Nephron (organoid): Measurements from ENCODE around the gene PPM1F.
A peak's percentile ranks its signal among the peaks of the same experiment; 100 is the strongest.

Source experiments
- H3K27ac Mint-ChIP-seq, 3 experiments: 2 replicates each; pipeline ENCODE4 v1.8.0; 2020; ENCODE audit warnings: mixed read lengths in 3 of 3, mild to moderate bottlenecking in 2 of 3, moderate library complexity in 1 of 3
- H3K27me3 Mint-ChIP-seq: 2 replicates; pipeline ENCODE4 v1.8.0; 2021; ENCODE audit warnings: low read depth, mild to moderate bottlenecking, moderate library complexity, mixed read lengths
- H3K36me3 Mint-ChIP-seq: 2 replicates; pipeline ENCODE4 v1.8.0; 2020; ENCODE audit warnings: low read depth, mixed read lengths
- H3K4me1 Mint-ChIP-seq: 2 replicates; pipeline ENCODE4 v1.8.0; 2020; ENCODE audit warnings: mixed read lengths
- H3K4me3 Mint-ChIP-seq, 3 experiments: 2 replicates each; pipeline ENCODE4 v1.8.0; 2020; ENCODE audit warnings: mild to moderate bottlenecking in 3 of 3, mixed read lengths in 3 of 3, moderate library complexity in 2 of 3
- H3K9me3 Mint-ChIP-seq: 2 replicates; pipeline ENCODE4 v1.8.0; 2020; ENCODE audit warnings: mixed read lengths
- TF ChIP-seq, protein P1 (sequence below), 3 experiments: fragments of 200-600 bp; sonication (generic); IDR thresholded peaks; one replicate each; pipeline ENCODE4 v1.5.0; 2021; ENCODE audit warnings: antibody characterized with exemption in 3 of 3; ENCODE audit not compliant: unreplicated experiment in 3 of 3

PPM1F gene

DNA sequence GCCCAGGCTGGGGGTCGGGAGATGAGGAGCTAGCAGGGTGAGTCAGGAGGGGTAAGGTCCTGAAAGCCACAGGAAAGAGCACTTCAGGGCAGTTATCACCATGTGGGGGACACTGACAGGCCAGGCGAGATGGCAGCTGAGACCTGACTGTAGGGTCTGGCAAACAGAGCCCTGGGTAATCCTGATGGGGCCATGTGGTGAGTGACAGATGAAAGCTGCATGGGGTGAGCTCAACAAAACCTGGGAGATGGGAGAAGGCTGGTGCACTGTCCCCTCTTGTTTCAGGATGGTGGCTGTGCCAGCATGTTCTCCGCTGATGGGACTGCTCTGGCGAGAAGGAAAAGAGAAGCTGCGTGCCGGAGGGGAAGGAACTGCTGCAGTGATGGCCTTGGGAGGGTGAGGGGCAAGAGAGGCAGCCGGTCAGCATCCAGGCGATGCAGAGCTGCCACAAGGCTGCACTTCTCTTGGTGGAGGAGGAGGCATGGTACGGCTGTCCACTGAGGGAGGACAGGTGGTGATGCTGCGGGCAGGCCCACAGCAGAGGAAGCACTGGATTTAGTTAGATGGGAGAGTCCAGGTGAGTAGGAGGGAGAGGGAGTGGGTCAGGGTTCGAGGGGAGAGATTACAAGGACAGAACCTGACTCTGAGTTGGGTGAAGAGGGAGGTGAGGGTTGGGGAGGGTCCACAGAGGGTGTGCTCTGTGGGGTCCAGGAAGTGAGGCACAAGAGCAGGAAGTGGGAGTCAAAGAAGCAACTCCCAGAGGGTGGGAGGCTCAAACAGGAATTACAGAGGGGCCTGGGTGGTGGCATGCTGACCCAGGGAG lies 26.1 kb upstream of the PPM1F start:
- peaks cover 17% of the 10 kb centered on the region for H3K36me3 Mint-ChIP-seq
- TF ChIP-seq, protein P1, sequence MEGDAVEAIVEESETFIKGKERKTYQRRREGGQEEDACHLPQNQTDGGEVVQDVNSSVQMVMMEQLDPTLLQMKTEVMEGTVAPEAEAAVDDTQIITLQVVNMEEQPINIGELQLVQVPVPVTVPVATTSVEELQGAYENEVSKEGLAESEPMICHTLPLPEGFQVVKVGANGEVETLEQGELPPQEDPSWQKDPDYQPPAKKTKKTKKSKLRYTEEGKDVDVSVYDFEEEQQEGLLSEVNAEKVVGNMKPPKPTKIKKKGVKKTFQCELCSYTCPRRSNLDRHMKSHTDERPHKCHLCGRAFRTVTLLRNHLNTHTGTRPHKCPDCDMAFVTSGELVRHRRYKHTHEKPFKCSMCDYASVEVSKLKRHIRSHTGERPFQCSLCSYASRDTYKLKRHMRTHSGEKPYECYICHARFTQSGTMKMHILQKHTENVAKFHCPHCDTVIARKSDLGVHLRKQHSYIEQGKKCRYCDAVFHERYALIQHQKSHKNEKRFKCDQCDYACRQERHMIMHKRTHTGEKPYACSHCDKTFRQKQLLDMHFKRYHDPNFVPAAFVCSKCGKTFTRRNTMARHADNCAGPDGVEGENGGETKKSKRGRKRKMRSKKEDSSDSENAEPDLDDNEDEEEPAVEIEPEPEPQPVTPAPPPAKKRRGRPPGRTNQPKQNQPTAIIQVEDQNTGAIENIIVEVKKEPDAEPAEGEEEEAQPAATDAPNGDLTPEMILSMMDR (IDR thresholded peaks at IDR 0.05; ENCODE audit: unreplicated experiment in 3 of 3), result no peak

DNA sequence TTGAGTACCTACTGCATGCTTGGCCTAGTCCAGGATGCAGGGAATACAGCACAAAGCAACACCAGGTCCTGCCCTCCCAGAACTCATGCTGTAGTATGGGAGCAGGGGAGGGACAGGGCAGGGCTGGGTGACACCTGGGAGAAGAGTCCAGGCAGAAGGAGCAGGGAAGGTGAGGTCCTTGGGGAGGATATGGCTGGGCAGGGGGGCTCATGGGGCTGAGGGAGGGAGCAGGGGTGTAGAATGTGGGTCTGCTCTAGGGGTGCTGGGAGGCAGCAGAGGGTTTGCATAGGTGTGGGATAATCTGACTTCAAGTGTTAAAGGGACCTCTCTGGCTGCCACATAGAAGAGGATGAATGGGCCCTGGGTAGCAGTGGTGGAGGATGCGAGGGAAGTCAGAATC lies 25.2 kb upstream of the PPM1F start:
- no peaks in the 10 kb centered on the region for H3K27me3 Mint-ChIP-seq
- H3K4me1 Mint-ChIP-seq, result peaks cover 8% of the 10 kb centered on the region
- peaks cover 26% of the 10 kb centered on the region for H3K36me3 Mint-ChIP-seq
- H3K4me3 Mint-ChIP-seq, result peak overlapping the region in 1 of 3 experiments; percentile 25
- TF ChIP-seq, protein P1 (IDR thresholded peaks at IDR 0.05; ENCODE audit: unreplicated experiment in 3 of 3), result no peak
- no peaks in the 10 kb centered on the region for H3K9me3 Mint-ChIP-seq
- H3K27ac Mint-ChIP-seq, result no peak overlapping the region

More for the DNA sequence above, 26.1 kb upstream of the PPM1F start:
- Mint-ChIP-seq H3K9me3 (no peaks in the 10 kb centered on the region), H3K27ac (peak overlapping the region in 1 of 3 experiments; percentile 36), H3K4me3 (peak overlapping the region; percentile 56 to 64 (median 62)), H3K4me1 (peaks cover 8% of the 10 kb centered on the region), H3K27me3 (no peaks in the 10 kb centered on the region)

DNA sequence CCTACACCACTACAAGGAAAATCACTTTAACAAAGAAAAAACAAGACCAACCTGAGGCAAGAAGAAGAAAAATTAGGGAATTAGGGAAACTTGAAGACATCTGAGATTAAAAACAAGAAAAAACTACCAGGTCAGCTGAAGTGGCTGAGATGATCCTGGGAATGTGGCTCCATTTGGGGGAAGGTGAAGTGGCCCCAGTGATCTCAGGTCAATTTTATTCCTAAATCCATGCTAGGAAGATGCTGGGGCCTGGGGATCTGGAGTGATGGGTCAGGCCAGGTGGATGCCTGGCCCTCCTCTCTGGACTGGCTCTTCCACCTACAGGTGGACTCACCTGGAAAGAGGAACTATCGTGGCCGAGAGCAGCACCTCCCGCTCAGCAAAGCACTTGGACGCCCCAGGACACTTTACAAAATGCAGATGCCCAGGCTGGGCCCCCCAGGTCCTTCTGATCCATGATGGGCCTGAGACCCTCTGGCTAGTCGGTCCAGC lies 23.3 kb upstream of the PPM1F start:
- no peaks in the 10 kb centered on the region for H3K27me3 Mint-ChIP-seq
- no peak overlapping the region for H3K27ac Mint-ChIP-seq
- H3K36me3 Mint-ChIP-seq, result peaks cover 41% of the 10 kb centered on the region
- TF ChIP-seq, protein P1 (IDR thresholded peaks at IDR 0.05; ENCODE audit: unreplicated experiment in 3 of 3), result no peak
- no peaks in the 10 kb centered on the region for H3K9me3 Mint-ChIP-seq
- H3K4me3 Mint-ChIP-seq, result peak overlapping the region in 1 of 3 experiments; percentile 3
- no peaks in the 10 kb centered on the region for H3K4me1 Mint-ChIP-seq

DNA sequence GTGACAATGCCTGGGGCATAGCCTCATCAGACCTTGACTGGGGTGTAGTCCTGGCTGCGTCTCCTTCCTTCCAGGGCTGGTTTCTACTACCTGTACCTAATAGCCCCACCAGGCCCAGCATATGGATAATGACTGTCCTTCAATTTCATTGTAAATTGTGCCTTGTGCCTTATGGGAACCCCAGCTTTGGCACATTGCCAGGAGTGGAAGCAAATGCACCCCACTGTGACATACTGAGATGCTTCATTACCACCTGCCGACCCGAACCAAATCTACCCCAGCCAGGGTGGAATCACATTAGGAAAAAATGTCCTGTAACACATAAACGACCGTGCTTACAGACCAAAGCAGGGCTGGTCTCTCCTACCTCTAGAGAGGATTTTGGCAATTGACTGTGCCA lies 22.6 kb upstream of the PPM1F start:
- no peaks in the 10 kb centered on the region for H3K27me3 Mint-ChIP-seq
- H3K27ac Mint-ChIP-seq, result no peak overlapping the region
- TF ChIP-seq, protein P1 (IDR thresholded peaks at IDR 0.05; ENCODE audit: unreplicated experiment in 3 of 3), result no peak
- H3K9me3 Mint-ChIP-seq, result no peaks in the 10 kb centered on the region
- H3K4me1 Mint-ChIP-seq, result no peaks in the 10 kb centered on the region
- H3K36me3 Mint-ChIP-seq, result peaks cover 46% of the 10 kb centered on the region
- no peak overlapping the region for H3K4me3 Mint-ChIP-seq

DNA sequence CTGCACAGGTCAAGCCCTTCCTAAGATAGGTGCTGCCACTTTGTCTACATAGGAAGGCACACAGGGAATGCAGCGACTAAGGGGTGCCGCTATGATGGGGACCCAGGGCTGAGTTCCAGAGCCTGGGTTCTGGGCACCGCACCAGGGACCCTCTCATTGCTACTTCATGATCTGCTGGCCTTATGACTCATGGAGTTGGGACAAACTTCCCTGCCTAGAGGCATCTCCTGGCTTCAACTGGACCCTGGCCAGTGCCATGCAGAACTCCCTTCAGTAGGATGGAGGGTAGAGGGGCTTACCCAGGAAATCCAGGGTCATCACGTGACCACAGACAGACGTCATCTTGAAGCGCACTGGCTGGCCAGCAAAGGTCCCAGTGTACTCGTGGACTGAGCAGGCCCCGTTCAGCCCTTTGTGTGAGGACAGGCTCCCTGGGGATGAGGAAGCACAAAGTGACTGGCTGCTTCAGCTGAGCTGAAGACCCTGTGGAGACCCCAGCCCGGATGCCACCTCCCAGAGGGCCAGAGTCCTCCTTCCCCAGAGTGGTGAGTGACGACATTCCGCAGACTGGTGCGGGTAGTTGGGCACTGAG lies 21.5 kb upstream of the PPM1F start:
- peaks cover 46% of the 10 kb centered on the region for H3K36me3 Mint-ChIP-seq
- no peaks in the 10 kb centered on the region for H3K27me3 Mint-ChIP-seq
- H3K4me3 Mint-ChIP-seq, result no peak overlapping the region
- no peaks in the 10 kb centered on the region for H3K4me1 Mint-ChIP-seq
- TF ChIP-seq, protein P1 (IDR thresholded peaks at IDR 0.05; ENCODE audit: unreplicated experiment in 3 of 3), result no peak
- no peak overlapping the region for H3K27ac Mint-ChIP-seq
- no peaks in the 10 kb centered on the region for H3K9me3 Mint-ChIP-seq
